Stimulated activated CD4-positive, alpha-beta T cell treated with anti-CD3 and anti-CD28 coated beads, TNF-alpha, amount 100 ng/mL, for 24 hours (primary cell): Measurements from ENCODE around the gene NEDD8.

ENCODE experiments used
- DNase-seq, 3 experiments: peaks; one replicate each; pipeline ENCODE4 v3.0.0-alpha.2; 2020; ENCODE audit warnings: low read depth in 3 of 3

The NEDD8 gene

DNA sequence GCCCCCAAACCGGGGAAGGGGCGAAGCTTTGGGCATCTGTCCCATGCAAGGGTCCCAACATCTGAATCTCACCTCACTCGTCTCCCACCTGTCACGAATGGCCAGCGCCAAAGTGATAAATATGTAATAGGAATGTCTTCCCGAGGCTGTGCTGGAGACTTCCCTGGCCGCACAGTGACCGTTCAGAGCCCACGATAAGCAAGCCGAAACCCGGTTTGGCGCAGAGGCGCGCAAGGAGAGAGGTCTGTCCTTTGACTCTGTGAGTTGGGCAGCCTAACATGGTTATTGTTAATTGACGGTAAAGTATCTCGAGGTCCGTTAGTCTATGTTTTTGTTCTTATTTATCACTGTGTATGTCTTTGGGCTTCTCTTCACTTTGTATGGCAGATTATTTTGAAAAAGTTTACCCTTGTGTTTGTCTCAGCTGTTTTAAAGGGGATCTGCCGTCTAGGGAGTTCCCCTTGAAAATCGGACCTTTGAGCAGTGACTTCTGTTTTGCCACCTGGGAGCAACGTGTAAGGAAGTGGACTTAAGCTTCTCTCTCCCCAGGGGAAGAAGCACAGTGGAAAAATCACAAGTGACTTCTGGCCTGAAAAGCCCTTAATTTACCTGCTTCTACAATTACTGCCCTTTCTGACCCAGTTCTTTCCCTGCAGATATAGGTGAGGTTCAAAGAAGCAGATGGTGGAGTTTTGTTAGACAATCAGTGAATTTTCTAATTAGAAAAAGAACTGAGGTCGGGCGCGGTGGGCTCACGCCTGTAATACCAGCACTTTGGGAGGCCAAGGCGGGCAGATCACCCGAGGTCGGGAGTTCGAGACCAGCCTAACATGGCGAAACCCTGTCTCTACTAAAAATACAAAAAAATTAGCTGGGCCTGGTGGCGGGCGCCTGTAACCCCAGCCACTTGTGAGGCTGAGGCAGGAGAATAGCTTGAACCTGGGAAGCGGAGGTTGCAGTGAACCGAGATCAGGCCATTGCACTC lies 35.8 kb downstream of the NEDD8 start:
- DNase-seq, result no peak

DNA sequence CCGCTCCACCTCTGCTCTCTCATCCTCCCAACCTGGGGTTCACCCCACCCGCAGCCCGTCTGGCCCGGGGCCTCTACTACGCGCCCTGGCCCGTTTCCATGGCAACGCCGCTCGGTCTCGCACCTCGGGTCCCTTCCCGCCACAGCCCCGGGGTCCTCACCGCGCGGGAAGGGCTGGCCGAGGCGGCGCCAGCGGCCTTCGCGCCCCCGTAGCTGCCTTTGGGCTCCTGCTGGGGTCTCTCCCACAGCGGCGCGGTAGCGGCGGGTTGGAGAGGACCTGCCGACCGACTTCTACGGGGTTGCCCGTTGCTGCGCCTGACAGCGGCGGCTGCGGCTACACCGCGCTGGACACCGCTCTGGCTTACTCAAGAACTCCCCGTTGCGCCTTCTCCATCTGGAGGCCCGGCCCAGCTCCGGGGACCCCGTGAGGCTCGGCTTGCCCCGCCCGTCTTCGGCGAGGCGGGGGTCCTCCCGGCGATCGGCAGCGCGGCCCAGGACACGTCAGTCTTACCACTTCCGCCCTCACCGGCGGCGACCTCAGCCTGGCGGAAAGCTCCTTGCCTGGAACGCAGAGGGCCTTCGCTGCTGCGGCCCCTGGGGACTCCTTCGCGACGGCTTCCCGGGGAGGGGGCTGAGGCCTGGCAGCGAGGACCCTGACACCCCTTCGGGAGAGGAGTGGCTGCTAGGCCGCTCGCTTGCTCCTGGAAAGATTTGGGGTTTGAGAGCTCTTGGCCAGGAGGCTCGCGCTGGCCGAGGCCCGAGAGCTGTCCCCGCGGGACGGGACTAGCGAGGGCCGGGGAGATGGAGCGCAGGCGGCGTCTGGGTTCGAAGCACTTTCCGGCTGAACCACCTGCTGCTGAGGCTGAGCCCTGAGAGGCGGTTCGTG lies 36.7 kb downstream of the NEDD8 start, which contains the start of gene TM9SF1:
TSS of gene TM9SF1 (minus strand) at position 256 of the 885 bp plus-strand sequence. CDS start 422 bp downstream, outside the sequence.
- peak; percentile 70 to 85 (median 76) for DNase-seq

DNA sequence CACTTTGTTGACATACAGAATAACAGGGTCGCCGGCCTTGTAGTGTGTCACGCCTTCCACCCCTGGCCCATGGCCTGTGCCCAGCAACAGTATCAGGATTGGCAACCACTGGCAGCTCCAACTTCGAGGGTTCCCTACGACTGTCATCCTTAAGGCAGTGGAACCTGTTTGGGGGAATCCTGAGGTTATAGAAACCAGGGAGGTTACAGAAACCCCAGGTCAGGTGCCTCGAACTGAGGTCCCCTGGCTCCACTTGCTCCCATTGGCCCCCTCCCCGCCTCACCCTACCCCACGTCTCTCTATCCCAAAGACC lies 37.3 kb downstream of the NEDD8 start:
- no peak for DNase-seq

DNA sequence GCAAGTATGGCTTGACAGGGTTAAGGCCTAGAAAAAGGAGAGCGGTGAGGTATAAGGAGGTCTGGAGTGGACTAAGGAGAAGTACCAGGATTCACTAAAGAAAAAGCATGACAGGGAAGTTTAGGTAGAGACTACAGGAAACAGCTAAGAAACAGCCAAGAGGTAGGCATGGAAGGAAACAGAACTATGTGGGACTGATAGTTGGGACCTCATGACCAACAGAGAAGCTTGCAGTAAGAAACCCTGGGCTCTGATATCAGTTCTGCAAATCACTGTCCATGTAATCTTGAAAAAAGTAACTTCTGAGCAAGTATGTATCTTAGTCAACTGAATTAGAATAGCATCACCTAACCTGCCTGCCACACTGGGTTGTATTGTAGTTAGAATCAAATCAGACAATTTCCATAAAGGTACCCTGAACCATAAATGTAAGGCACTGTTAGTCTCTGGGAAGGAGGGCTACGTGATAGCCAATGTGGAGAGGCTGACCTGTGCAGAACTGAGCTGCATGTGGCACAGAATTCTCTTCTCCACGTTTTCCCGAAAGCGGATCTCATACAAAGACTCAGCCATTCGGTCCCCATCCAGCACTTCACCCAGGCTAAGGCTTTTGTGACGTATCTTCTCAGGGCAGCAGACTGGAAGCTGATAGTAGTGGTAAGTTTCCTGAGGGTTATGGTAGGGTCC lies 37.8 kb downstream of the NEDD8 start:
- DNase-seq, result no peak

DNA sequence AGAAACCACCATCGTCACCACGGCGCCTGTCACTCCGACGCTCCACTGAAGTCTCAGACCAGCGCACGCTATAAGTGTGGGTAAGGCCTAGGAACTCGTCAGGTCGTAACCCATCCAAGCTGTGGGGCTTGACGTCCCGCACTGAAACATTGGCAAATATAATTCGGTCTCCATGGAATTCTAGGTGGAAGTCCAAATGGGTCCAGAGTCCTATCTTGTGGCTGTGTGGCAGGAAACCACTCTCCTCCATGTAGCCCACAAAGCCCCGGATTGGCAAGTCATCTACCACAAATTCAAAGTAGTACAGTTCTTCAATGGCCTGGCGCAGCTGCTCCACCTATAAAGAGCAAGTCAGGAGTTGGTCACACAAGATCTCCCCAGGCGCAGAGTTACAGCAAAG lies 39.2 kb downstream of the NEDD8 start:
- no peak for DNase-seq

DNA sequence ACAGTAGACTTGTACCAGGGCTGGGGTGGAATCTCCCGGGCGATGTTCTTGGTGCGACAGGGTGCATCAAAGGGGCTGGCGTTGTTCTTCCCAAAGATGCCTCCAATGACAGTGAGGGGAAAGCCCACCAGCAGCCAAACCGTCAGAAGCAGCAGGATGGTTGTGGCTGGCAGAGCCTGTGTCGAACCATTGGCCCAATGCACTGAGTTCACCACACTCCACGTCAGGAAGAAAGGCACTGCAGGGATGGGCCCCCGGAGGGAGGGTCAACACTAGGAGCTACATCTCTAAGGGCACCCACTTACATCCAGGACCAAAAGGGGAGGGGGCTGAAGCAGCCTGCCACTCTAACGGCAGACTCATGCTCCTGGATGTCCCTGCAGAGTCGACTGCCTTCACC lies 41.8 kb downstream of the NEDD8 start:
- DNase-seq, result no peak

DNA sequence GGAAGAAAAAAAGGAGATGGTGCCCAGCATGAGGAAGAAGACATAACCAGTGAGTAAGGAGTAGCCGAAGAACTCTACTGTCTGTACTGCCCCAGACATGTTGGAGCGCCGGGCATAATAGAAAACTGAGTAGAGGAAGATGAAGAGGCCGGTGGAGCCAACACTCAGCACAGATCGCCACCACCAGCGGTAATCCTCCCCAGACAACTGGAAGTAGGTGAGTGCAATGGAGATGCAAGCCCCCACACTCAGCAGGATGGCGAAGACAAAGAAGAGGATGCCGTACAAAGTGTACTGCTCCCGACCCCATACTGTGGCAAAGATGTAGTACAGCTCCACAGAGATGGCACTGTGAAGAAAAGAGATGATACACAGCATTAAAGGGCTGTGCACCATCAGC lies 42.7 kb downstream of the NEDD8 start:
- DNase-seq, result no peak

DNA sequence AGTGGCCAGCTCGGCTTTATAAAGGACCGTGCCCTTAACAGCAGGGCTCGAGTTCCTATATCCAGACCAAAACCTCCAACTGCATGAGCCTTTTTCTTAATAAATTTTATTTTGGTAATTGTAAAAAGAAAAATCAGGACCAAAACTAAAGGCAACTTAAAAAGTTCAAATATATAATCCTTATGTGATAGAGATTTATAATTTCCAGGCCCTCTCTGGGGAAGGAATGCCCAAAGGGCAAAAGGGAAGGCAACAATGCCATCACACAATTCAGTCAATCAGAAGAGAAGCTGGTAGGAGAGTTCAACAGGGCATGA lies 43.1 kb downstream of the NEDD8 start:
- DNase-seq, result no peak

DNA sequence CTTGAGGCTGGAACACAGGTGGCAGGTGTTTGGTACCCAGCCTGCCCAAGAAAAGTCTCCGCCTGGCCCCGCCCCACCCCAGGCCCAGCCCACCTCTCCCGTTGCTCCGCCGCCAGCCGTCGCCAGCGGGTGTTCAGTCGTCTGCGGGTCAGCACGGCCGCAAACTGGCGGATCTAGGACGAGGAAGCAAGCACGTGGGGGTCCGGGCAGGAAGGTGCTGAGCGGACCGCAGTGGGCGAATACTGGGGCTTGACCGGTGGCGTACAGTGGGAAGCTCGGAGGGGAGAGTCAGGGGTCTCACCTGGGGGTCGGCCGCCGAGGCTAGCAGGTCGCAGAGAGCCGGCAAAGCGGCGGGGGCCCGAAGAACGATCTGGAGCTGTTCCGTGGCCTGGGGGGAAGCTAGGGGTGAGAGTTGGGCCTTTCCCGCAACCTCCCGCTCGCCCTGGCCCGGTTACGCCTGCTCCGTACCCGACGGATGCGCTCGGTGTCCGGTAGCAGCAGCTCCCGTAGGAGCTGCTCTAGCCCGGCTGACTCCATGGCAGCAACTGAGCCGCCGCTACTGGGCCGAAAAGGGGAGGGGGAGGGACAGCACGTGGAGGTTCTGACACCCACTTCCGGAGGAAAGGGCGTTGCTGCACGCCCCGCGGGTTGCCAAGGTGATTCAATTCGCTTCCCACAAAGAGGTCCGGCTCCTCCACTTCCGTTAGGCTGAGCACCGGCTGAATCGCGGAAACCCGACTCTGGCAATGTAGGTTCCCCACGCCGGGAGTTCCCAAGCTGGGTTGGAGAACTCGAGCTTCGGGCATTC lies 43.7 kb downstream of the NEDD8 start, which contains the start of gene IPO4:
TSS of gene IPO4 (minus strand) at position 566 of the 808 bp plus-strand sequence. CDS start at position 537, 29 bp downstream.
- DNase-seq, result peak; percentile 90 to 95 (median 94)

DNA sequence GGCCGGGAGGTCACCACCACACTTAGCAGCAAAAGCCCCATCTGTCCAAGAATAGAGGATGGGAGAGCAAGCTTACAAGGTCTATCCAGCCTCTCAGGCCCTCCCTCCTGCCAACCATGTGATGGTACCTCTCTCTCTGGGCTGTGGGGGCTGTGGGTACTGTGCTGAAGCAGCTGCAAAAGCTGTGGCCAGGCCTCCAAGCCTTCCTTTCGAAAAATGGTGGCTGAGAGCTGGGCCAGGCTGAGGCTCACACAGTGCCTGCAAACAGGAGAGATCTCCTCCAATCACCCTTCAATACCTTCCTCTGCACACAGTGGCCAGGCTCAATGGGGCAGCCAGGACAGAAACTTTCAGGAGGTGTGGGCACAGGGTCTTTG lies 44.6 kb downstream of the NEDD8 start:
- DNase-seq, result no peak

DNA sequence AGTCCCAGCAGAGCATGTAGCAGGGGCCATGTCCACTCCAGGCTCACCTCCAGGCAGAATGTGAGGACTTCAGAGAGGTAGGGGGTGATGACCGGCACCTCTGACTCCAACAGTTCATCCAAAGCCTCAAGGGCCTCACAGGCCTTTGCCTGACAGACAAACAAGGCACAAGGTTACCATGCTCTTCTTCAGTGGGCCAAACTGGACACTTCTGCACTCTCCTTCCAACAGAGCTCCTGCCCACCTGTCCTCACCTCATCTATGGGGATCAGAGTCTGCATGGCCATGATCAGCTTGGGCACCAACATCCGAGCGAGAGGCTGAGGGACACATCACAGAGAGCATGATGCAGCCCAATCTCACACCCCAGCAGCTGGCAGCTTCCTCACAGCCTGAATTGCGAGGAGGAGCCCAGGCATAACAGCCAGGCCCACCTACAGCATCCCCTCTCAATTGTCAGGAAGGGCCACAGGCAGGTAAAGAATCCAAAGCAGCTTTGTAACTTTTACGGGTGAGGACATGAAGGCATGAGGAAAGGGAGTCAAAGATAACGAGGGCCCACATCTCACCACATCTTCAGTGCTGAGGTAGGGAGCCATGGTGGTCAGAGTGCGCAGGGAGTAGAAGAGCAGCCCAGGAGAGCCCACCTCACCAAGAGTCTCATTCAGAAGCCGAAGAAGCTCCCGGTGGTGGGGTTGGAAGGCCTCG lies 45.2 kb downstream of the NEDD8 start:
- no peak for DNase-seq

DNA sequence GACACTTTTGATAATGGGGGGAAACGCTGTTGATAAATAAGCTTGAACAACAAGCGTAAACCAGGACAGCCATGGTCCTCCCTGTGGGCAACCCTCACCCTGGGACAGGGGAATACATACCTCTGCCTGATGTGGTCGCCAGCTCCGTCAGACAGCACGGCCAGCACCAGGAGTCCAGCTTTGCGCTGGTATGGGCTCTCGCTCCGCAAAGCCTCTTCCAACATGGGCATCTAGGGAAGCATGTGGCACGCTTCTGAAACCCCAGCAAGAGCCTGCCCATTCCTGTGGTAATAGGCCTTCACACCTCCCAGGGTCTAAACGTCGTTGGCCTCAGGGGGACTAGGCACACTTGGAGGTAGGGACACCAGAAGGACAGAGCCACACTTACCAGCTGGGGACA lies 46.4 kb downstream of the NEDD8 start:
- DNase-seq, result no peak

DNA sequence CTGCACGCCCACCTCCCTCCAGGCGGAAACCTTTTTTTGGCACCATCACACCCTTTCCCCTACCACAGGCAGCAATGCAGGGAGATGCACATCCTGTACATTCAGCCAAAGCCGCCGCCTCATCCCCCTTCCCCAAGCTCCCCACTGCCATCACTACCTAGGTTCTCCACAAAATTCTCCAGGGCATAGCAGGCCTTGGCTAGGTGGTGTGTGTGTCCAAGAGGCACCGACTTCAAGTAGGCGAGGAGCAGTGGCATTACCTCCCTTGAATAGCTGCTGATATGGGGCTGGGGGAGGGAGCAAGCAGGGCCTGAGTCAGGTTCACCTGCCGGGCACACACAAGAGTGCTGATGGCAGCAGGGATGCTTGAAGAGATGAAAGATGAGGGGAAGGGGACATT lies 47.1 kb downstream of the NEDD8 start:
- no peak for DNase-seq

DNA sequence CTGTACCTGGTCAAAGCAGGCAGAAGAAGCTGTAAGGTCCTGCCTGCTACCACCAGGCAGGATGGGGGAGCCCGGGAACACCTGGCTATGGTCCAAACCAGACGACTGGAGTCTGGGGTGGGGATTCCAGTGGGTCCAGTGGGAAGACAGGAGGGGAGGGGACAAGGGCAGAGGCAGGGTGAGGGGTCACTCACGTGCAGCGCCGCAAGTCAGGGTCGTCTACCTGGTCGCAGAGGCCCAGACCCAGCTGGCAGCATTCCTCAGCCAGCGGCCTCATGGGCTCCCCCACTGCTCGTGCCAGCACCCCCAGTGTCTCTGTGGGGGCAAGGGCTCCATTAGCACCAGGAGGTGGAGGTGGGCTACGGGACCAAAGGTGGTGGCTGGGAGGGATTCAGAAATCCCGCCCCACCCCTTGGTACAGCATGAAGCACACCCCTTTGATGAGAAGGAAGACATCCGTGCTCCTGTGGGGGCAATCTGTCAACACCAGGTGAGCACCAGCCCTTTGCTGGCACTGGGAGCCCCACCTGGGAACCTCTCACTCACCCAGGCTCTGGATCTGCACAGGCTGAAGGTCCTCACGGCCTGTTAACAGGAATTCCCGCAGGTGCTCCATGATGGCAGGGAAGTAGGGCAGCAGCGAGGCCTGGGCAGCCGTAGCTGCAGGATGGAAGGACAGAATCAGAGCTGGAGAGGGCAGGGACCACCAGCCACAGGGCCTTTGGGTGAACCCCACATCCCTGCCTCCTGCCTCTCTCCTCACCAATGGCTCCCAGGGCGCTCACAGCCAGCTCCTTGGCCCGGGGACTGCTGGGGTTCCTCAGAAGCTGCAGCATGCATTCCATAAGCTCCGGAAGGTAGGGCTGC lies 47.8 kb downstream of the NEDD8 start:
- no peak for DNase-seq

DNA sequence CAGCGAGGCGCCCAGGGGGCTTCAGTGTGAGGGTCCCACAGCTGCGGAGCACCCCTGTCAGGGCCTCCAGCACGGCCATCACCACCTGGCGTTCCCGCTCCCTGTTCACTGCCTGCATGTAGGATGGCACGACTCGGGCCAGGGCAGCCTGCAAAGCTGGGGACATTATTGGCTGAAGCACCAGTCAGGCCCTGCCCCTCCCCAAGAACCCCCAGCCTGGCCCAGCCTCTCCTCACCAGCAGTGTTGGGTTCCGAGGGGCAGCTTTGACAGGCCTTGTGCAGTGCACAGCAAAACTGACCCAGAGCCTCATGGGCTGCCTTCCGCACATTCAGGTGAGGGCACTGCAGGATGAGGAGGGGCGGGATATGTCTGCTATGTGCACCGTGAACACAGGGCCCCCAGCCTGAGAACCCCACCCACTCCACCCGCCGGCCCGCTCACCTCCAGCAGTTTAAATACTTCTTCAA lies 49.1 kb downstream of the NEDD8 start:
- DNase-seq, result no peak

DNA sequence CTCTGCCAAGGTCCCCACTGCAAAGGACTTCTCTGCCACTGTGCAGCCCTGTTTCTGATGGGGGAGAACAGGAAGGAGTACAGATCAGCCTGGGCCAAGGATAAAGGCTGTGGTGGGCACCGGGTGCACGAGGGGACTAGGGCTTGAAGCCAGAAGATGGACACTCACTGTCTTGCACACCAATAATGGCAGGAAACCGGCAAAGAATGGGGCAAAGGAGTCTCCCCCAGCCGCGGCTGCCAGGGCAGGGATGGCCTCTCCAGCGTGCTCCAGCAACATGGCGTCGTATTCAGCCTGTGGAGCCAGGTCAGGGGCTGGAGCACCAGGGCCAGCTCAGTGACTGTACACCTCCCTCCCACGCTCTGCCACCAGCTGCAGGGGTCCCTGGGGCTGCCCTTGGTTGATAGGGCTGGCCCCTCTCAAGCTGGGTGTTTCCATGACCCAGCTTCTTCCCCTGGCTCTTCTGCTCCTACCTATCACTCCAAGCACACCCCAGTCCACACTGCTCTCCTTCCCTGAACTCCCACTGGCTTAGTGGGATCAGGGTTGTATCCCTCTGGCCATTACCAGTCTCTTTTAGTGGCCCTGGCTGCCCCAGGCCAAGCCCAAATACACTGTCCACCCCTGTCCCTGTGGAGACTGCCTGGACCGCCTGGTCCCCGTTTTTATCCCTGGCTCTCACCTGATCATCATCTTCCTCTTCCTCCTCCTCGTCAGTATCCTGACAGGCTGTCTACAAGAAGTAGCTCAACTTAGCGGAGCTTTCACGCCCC lies 49.9 kb downstream of the NEDD8 start:
- no peak for DNase-seq

DNA sequence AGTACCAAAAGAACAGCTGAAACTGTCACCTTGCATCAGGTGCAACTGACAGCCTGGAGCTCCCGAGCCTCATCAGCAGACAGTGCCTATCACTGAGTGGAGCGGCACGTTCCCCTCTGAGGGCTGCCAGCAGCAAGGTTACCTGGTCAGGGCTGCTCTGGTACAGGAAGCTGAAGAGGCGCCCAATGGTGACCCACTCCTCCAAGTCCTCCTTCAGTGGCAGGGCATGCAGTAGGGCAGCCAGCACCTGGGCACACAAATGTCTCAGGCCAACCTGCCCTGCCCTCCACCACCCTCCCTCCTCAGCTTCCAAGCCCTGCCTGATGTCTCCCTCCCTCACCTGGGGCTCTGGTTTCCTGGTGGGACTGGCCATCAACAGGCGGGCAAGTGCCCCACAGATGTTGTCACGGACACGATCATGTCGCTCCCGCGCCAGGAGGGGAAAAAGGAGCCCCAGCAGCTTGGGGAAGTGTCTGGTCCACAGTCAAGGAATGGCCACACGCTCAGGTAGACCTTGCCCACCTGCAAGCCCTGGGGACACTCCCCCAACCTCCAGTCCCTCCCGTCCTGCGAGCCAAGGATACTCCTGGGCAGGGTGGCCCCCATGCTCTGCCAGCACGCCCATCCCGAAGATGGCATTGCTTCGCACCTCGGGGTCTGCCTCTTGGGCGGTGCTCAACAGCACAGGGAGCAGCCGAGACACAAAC lies 50.6 kb downstream of the NEDD8 start:
- DNase-seq, result no peak
